Glutamatergic neuron (in vitro differentiated cells): ENCODE results near the gene SEC14L1. TPM values are rescaled to one million over a fixed set of nuclear protein-coding genes. Genes with fewer than 3 reads are reported as not detected.

Source experiments
- DNase-seq: peaks from one replicate; pipeline ENCODE4 v3.0.0; 2022
- H3K27ac Mint-ChIP-seq: one replicate; pipeline ENCODE4 v1.8.0; 2020; ENCODE audit warnings: mild to moderate bottlenecking, mixed read lengths, inconsistent platforms; ENCODE audit not compliant: unreplicated experiment
- H3K27me3 Mint-ChIP-seq: one replicate; pipeline ENCODE4 v1.8.0; 2020; ENCODE audit warnings: mild to moderate bottlenecking, moderate library complexity, mixed read lengths, inconsistent platforms; ENCODE audit not compliant: unreplicated experiment
- H3K36me3 Mint-ChIP-seq: one replicate; pipeline ENCODE4 v1.8.0; 2020; ENCODE audit warnings: mild to moderate bottlenecking, mixed read lengths, inconsistent platforms; ENCODE audit not compliant: unreplicated experiment
- H3K4me1 Mint-ChIP-seq: one replicate; pipeline ENCODE4 v1.8.0; 2020; ENCODE audit warnings: mild to moderate bottlenecking, low read depth, mixed read lengths, inconsistent platforms; ENCODE audit not compliant: unreplicated experiment
- H3K4me3 Mint-ChIP-seq: one replicate; pipeline ENCODE4 v1.8.0; 2020; ENCODE audit warnings: mild to moderate bottlenecking, mixed read lengths, inconsistent platforms; ENCODE audit not compliant: unreplicated experiment
- H3K9me3 Mint-ChIP-seq: one replicate; pipeline ENCODE4 v1.8.0; 2020; ENCODE audit warnings: mild to moderate bottlenecking, moderate library complexity, mixed read lengths, inconsistent platforms; ENCODE audit not compliant: unreplicated experiment
- total RNA-seq: library from RNA; stranded (reverse); fragmentation: NEBNext Ultra II Directional; extraction: Animal tissue kit (Norgen Biotek cat#: 25700); gene quantifications from one replicate; pipeline ENCODE4 v1.2.1, GENCODE V29; 2021; ENCODE audit not compliant: unreplicated experiment
- TF ChIP-seq, protein P1 (sequence below): fragments of 200-600 bp; sonication (generic); IDR thresholded peaks from one replicate; pipeline ENCODE4 v1.5.0; 2021; ENCODE audit not compliant: partially characterized antibody, unreplicated experiment

The SEC14L1 gene
- total RNA-seq, 1 donor from 2014 or later: 104 TPM

DNA sequence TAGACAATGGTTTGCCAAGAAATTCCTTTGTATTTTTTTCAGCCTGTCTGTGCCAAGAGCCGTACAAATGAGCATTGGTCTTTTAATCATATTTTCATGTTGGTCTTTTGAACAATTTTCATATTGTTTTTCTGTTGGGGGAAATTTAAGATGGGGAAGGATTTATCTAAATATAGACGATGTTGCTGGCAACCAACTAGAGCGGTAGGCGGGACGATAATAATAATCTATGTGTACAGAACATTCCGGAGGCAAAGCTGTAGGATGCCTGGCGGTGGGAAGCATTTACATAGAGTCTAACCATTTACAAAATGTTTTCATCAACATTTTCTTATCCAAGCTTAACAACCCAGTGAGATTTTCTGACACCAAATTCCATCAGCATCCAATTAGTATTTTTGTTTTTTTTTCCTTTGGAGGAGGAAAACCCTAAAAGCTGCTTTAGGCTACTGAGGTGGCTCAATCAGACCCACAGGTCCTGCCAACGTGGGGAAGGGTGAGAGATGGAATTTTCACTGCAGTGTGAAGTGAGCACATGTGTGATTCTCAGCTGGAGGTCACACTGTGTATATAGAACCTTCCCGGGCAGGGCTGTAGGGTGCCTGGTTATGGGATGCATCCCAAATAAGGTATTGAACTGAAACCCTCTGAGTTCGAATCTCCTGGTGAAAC lies 11.7 kb upstream of the SEC14L1 start:
- no peak for DNase-seq
- no peaks in the 10 kb centered on the region for H3K27me3 Mint-ChIP-seq
- H3K27ac Mint-ChIP-seq: no peak overlapping the region
- H3K9me3 Mint-ChIP-seq: no peaks in the 10 kb centered on the region
- H3K4me3 Mint-ChIP-seq: no peak overlapping the region
- TF ChIP-seq, protein P1, sequence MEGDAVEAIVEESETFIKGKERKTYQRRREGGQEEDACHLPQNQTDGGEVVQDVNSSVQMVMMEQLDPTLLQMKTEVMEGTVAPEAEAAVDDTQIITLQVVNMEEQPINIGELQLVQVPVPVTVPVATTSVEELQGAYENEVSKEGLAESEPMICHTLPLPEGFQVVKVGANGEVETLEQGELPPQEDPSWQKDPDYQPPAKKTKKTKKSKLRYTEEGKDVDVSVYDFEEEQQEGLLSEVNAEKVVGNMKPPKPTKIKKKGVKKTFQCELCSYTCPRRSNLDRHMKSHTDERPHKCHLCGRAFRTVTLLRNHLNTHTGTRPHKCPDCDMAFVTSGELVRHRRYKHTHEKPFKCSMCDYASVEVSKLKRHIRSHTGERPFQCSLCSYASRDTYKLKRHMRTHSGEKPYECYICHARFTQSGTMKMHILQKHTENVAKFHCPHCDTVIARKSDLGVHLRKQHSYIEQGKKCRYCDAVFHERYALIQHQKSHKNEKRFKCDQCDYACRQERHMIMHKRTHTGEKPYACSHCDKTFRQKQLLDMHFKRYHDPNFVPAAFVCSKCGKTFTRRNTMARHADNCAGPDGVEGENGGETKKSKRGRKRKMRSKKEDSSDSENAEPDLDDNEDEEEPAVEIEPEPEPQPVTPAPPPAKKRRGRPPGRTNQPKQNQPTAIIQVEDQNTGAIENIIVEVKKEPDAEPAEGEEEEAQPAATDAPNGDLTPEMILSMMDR: no peak
- H3K4me1 Mint-ChIP-seq: no peaks in the 10 kb centered on the region
- H3K36me3 Mint-ChIP-seq: no peaks in the 10 kb centered on the region

DNA sequence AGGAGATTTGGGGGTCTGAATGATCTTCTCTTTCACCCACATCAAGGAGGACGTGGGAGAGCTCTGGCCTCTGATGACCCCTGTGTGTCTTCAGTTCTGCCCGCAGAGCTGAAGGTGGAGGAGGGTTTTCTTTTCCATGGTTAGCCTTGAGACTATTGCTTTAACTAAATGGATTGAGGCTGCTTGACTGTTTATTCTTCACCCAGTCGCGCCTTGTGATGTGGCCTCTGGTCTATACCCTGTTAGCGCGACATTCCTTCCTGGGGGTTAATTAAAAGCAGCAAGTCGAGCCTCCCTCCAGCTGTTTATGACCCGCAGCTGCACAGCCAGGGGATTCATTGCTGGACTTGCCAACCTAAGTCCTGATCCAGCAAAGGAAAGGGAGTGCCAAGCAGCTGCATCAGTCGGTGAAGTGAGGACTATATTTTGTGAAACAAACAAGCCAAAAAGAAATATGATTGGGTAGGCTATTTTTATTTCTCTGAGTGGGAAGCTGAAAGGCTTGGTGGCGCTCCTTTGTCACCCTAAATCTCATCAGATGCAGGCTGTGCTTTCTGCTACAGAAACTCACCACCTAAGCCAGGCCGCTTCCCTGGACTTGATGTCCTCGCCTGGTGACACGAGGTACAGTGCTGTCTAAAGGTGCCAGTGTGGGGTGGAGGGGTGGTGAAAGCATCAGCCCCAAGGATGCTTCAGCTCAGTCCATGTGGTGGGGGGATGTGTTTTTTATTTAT lies 11.0 kb upstream of the SEC14L1 start:
- TF ChIP-seq, protein P1: no peak
- Mint-ChIP-seq H3K27ac (no peak overlapping the region), H3K4me1 (no peaks in the 10 kb centered on the region), H3K36me3 (no peaks in the 10 kb centered on the region), H3K4me3 (no peak overlapping the region), H3K9me3 (no peaks in the 10 kb centered on the region), H3K27me3 (no peaks in the 10 kb centered on the region)
- DNase-seq: no peak

DNA sequence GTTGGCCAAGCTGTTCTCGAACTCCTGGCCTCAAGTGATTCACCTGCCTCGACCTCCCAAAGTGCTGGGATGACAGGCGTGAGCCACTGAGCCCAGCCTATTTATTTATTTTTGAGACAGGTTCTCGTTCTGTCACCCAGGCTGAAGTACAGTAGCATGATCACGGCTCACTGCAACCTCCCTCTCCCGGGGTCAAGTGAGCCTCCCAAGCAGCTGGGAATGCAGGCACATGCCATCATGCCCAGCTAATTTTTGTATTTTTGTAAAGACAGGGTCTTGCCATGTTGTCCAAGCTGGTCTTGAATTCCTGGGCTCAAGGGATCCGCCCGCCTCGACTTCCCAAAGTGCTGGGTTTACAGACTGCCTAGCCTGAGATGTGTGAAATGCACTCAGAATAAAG lies 10.2 kb upstream of the SEC14L1 start:
- TF ChIP-seq, protein P1: no peak
- Mint-ChIP-seq H3K36me3 (no peaks in the 10 kb centered on the region), H3K27me3 (no peaks in the 10 kb centered on the region), H3K4me3 (no peak overlapping the region), H3K4me1 (no peaks in the 10 kb centered on the region), H3K27ac (no peak overlapping the region), H3K9me3 (no peaks in the 10 kb centered on the region)
- no peak for DNase-seq

DNA sequence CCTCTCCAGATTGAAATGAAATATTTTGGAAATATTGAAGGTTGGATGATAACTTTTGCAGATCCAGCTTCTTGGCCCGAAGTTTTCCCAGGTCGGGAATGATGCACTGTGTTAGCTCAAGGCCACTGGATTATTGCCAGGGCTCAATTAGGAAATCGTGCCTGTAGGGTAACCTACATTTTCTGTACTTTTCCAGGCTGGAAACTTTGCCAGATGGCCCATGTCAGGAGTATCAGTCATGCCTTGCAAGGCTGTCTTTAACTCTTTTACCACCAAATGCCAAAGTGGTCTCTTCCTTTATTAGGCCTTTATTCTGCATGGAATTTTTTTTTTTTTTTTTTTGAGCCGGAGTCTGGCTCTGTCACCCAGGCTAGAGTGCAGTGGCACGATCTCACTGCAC lies 8.9 kb upstream of the SEC14L1 start:
- Mint-ChIP-seq H3K4me3 (no peak overlapping the region), H3K36me3 (no peaks in the 10 kb centered on the region), H3K4me1 (no peaks in the 10 kb centered on the region), H3K9me3 (no peaks in the 10 kb centered on the region), H3K27me3 (no peaks in the 10 kb centered on the region), H3K27ac (no peak overlapping the region)
- no peak for DNase-seq
- TF ChIP-seq, protein P1: no peak
